NCI-H128 (cell line): ENCODE results near the gene TRIM42.

ENCODE experiments used
- DNase-seq: peaks from one replicate; lab custom pipeline; 2025; ENCODE audit not compliant: unreplicated experiment; lab: John Stamatoyannopoulos, UW

TRIM42 gene

GRCh38 chr3:140709751-140710150 is 31.9 kb downstream of the TRIM42 start:
- no peak for DNase-seq

GRCh38 chr3:140710711-140711389 is 33.0 kb downstream of the TRIM42 start:
- no peak for DNase-seq

GRCh38 chr3:140711390-140712035 is 33.6 kb downstream of the TRIM42 start:
- no peak for DNase-seq

DNA sequence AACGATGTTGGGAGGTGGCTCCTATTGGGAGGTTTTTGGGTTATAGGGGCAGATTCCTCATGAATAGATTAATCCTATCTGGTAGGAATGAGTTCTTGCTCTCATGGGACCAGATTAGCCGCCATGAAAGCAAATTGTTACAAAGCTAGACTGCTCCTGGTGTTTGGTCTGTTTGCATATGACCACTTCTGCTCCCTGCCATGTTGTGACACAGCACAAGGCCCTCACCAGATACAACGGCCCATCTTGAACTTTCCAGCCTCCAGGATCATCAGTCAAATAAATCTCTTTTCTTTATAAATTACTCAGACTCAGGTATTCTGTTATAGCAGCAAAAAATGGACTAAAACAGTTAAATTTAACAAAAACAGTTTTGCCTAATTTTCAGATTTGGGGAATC is 34.4 kb downstream of the TRIM42 start:
- DNase-seq = no peak

DNA sequence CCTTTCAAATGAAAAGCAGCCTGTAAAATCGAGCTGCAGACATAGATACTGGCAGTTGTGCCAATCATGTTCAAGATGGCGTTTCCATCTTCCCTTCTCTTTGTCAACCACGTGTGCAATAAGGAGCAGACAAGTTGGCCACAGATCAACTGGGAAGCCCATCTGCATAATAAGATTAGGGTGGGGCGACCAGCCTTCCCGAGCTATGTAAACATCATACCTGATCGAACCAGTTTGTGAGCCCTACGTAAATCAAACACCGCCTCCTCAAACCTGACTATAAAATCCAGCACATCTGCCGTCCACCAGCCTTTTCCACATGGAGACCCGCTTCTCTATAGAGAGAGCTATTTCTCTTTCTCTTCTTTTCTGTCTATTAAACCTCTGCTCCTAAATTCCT is 37.2 kb downstream of the TRIM42 start:
- no peak for DNase-seq

- no peak for DNase-seq
Observed at GRCh38 chr3:140717921-140718320, 40.1 kb downstream of the TRIM42 start.

- DNase-seq = no peak
Observed at GRCh38 chr3:140719841-140720614, 42.2 kb downstream of the TRIM42 start.

DNA sequence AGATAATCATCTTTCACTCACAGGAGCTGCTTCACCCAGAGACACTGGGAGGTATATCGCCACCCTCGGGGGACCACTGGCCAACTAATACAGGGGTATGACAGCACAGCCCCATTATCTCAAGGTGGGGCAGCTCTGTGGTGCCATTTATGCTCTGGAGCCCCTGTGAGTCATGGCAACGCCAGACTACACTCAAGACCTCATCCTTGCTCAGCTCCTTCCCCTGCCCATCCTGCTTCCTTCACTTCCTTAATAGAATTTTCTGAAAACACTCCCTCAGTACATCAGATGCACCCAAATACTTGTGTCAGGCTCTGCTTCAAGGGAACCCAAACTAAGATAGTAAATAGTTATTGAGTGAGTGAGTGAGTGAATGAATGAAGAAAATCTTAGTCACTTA is 45.7 kb downstream of the TRIM42 start:
- no peak for DNase-seq

- DNase-seq = no peak
Observed at GRCh38 chr3:140724856-140725812, 47.3 kb downstream of the TRIM42 start.

DNA sequence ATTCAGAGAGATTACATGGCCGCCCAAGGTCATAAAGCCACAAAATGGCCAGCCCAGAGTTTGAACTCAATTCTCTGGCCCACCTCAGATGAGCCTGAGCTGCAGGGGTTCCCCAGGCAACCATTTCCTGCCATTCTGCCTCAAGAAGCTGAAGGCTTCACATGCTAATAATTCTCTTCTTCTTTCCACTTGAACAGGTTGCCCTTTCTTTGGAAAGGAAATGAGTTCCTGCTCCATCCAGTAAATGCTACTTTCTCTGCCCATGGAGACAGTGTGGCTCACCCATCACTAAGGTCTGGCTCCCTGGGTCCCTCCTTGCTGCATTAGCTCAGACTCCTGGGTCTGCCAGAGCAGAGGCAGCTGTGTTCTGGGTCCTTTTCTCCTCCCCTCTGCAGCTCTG is 48.2 kb downstream of the TRIM42 start:
- DNase-seq = no peak

DNA sequence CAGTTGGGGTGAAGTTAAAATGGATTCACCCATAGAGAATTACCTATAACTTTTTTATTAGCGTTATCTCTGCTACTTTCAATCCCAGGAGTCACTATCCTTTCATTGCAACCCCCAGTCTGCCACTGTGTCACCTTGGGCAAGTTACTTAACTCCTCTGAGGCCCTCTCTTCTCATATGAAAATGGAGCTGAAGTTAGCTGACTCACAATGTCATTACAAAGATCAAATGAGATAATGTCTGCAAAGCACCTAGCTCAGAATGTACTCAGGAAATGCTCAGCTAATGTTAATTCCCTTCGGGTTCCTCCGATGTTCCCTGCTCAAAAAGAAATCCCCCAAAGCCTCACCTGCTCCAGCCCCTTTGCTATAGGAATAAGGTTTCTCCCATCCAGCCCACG is 50.0 kb downstream of the TRIM42 start:
- no peak for DNase-seq

- no peak for DNase-seq
Observed at GRCh38 chr3:140731440-140732119, 53.7 kb downstream of the TRIM42 start.

DNA sequence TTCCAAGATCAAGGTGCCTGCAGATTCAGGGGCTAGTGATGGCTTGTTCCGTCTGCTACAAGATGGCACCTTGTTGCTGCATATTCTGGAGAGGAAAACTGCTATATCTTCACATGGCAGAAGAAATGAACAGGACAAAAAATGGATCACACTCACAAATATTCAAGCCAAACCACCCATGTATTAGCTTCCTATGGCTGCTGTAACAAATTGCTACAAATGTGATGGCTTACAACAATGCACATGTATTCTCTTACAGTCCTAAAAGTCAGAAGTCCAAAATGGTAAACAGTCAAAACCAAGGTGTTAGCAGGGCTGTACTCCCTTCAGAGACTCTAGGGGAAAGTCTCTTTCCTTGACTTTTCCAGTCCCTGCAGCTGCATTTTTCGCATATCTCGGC is 55.8 kb downstream of the TRIM42 start:
- no peak for DNase-seq

DNA sequence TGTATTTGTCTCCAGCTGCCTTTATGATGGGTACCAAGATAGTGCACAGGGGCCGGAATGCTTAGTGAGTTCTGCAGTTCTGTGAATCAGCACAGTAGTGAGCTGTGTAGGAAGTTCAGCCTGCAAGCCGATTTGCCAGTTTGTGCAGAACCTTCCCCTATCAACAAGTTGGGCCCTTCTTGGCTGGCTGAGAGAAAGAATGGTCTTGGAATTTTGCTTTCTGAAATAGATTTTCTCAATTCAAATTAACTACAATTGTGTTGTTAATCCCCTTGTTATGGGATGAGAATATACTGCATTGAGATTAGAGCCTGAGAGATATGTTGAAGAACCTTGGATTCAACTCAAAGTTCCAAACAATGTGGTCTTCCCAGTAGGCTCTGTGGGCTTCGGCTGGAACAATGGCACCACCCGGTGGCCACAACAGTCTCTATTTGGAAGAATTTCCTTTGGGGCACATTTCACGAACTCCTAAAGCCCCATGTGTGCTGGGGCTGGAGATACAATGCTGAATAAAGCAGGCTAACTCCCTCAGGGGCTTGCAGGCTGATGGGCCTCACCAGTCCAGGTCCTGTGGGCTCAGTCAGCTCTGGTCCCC is 59.1 kb downstream of the TRIM42 start:
- DNase-seq = peak; percentile 11

DNA sequence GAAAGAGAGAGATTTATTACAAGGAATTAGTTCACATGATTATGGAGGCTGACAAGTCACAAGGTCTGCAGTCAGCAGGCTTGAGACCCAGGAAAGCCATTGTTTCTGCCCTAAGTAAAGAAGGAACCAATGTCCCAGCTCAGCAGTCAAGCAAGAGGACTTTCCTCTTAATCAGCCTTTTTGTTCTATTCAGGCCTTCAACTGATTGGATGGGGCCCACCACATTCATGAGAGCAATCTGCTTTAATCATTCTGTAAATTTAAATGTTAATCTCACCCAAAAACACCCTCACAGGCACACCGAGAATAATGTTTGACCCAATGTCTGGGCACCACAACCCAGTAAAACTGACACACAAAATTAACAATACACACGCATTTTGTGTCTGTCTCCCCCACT is 64.3 kb downstream of the TRIM42 start:
- DNase-seq = no peak

GRCh38 chr3:140748171-140748570 is 70.3 kb downstream of the TRIM42 start:
- no peak for DNase-seq

GRCh38 chr3:140748903-140749302 is 71.0 kb downstream of the TRIM42 start:
- no peak for DNase-seq
